NT2/D1 (cell line): ENCODE results near the gene HOXB3.

Experiments
- YY1 ChIP-seq: IDR thresholded peaks from 2 replicates; pipeline ENCODE4 v1.6.1; 2011; ENCODE audit not compliant: insufficient read length, insufficient read depth
- ZNF274 ChIP-seq: IDR thresholded peaks from 2 replicates; pipeline ENCODE4 v1.6.1; 2011; ENCODE audit warnings: mild to moderate bottlenecking, low read depth, low read length

GRCh38 chr17:48542698-48543106 is 47.3 kb downstream of the HOXB3 start:
- TF ChIP-seq ZNF274 (no peak), YY1 (no peak)
